Stimulated activated CD4-positive, alpha-beta T cell treated with anti-CD3 and anti-CD28 coated beads, Interleukin-12 subunit alpha, Interleukin-12 subunit beta, amount 100 ng/mL, for 24 hours (primary cell): ENCODE results near the gene BET1.

Source experiments
- DNase-seq, 2 experiments: peaks; one replicate each; pipeline ENCODE4 v3.0.0-alpha.2; 2020; ENCODE audit warnings: low read depth in 2 of 2

Gene BET1

DNA sequence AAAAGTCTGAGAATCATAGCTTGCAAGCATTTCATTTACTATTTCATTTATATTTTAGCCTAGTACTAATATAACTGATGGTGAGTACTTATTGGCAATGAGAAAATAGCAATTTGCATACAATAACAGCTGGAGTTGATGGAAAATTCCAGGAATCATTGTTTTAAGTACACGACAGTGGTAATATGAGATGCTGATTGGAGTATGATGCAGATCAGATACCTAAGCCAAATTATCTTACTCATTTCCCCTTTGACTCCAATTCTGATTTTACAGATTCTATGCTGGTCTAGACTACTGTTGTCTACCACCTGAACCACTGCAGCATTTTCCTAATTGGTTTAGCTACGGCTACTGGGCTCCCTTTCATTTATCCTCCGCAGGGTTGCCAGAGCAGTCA lies 45.9 kb downstream of the BET1 start:
- DNase-seq: no peak

DNA sequence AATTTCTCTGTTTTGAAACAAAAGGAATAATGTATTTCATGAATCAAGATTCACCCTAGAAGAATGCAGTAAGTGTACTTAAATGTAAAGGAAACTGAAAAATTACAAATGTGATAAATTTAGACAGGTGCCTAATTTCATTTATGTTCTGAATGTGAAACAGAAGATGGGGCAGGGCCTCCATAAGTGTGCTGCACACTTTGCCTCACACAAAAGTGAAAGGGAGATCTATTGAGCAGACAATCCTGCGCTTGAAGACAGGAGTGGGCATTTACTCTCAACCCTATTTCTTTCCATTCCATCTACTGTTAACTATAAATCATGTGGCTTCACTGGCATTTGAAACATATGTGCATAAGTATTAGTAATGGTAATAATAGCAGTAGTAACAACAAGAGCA lies 46.4 kb downstream of the BET1 start:
- DNase-seq: no peak

DNA sequence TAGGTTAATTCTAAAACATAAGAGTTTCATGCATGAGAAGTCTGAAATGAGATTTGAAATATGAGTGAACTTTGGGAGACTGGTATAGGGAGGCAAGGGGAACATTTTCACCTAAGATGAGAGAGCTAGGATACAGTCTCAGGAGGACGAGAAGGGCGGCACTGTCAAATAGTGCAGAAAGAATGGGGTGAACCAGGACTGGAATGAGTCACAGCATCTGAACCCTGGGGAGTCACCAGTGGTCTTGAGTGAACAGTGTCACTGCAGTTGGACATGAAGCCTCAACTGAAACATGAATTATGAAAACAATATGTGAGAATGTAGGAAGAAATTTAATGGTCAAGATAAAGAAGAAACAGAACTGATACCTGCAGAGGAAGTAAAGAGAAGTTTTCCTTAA lies 48.9 kb downstream of the BET1 start:
- DNase-seq: no peak

GRCh38 chr7:93949423-93949822 lies 54.7 kb downstream of the BET1 start:
- no peak for DNase-seq

GRCh38 chr7:93948873-93949272 lies 55.3 kb downstream of the BET1 start:
- DNase-seq: no peak

DNA sequence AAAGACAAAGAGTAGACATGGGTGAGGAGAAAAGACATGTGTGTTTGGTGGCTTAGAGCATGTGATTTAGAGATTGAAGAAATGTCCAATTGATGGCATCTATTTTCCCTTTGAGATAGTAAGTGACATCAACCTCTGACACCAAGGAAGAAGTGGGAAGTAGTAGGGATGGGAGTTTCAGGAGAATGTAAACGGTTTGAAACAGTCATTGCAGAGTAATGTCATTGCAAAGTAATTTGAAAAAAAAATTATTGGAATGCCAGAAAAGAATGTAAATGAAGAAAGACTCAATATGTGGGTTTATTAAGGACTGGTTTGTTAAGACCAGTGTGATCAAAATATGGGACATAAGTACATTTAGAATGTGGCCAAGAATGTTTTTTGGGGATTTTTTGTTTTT lies 56.0 kb downstream of the BET1 start:
- no peak for DNase-seq

DNA sequence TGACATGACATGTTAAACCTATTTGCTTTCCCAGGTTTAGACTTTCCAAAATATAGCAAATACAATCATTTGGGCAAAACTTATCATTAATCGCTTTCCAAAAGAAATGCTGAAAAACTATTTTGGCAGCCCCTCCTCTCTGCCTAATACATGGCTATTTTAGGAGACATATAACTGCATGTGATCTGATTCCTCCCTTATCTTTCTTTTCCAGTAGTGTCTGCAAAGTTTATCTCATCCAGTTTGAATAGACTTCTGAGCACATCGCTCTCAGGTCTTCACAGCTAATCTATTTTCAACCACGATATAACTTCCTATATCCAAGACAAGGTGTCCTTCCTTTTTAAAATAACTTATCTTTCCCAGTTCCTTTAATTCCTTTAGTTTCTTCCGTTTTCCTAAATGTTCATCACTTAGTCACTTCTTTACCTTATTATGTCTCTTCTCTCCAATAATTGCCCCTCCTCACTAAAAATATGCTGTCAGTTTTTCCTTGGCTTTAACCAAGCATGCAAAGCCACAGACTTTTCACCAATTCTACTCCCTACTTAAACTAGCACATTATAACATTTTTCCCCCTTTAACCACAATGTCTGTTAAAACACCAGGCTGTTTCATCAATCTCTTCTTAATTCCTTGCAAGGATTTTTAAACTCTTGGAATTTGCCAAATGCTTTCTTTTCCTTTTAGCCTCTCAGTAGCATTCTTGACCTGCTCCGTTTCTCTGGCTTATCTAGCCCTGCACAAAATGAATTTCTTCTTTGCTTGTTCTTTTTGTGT lies 58.2 kb downstream of the BET1 start:
- no peak for DNase-seq

- DNase-seq: no peak
Observed at GRCh38 chr7:93945083-93945482, 59.1 kb downstream of the BET1 start.

- DNase-seq: no peak
Observed at GRCh38 chr7:93944673-93945072, 59.5 kb downstream of the BET1 start.

DNA sequence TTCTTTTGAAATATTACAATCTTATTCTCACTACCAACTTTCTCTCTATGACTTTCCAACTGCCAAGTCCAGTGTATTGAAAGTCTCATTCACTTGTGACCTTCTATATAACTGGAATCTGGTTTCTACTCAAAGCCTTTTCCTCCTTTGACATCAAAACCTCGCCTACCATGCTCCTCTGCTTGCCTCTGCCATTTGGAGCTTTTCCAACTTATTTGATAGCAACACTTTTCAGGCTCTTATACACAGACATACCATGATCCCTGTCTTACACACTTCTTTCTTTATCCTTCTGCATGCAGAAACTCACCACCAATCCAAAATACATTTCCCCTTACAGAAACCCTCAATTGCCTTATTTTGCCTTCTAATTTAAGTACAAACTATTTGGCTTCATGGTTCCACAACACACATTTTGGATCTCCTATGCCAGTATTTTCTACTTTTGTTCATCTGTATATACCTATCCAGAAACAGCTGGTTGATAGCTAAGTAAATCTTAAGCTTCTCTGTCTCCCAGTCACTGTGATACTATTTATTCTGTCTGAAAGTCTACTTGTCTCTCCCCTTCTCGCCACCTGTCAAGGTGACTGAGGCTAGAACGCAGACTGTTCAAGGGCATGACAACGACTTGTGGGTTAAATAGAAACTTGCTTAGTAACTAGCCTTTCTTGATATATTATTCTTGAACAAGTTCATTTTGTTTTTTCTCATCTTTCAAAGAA lies 60.2 kb downstream of the BET1 start:
- DNase-seq: no peak
